HG03571 (cell line): ENCODE results near the gene UGT2B7.
"Not testable (repeated sequence)": the region's sequence is repeated elsewhere in the genome, so short reads cannot be mapped to it uniquely, and the experiment has no call there.

Experiments used
- ATAC-seq: cut with Tn5 transposase; IDR thresholded peaks from one replicate; pipeline ENCODE4 v1.9.1; 2021; ENCODE audit not compliant: unreplicated experiment

Gene UGT2B7

DNA sequence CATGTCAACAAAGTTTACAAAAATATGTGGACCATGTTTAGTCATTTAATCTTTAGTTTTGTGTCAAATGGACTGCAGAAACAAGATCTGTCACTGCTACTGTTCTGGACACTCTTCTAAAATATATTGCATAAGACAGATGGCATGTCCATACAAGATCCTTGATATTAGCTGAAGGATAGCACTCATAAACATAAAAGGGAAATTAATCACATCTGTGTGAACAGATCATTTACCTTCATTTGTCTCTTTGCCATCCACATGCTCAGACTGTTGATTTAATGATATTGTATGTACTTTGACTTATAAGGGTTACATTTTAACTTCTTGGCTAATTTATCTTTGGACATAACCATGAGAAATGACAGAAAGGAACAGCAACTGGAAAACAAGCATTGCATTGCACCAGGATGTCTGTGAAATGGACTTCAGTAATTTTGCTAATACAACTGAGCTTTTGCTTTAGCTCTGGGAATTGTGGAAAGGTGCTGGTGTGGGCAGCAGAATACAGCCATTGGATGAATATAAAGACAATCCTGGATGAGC, at the start of gene UGT2B7:
UGT2B7 (plus strand) TSS at position 364 of the 546 bp plus-strand sequence; CDS start at position 411, 47 bp downstream.
- ATAC-seq = no peak

DNA sequence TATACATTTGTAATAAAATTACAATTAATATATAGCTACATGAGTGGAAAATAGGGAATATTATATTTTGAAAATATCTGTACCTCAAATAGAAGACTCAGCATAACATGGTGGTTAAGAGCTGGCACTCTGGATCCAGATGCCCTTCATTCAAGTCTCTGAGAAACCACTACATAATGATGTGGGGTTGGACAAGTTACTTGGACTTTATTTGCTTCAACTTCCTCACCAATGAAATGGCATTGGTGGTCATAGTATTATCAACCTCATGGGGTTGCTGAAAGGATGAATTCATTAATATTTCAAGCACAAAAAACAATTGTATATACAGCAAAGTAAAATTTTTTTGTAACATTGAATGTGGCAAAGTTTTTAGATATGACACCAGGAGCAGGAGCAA, 46.4 kb upstream of the UGT2B7 start:
- no peak for ATAC-seq

DNA sequence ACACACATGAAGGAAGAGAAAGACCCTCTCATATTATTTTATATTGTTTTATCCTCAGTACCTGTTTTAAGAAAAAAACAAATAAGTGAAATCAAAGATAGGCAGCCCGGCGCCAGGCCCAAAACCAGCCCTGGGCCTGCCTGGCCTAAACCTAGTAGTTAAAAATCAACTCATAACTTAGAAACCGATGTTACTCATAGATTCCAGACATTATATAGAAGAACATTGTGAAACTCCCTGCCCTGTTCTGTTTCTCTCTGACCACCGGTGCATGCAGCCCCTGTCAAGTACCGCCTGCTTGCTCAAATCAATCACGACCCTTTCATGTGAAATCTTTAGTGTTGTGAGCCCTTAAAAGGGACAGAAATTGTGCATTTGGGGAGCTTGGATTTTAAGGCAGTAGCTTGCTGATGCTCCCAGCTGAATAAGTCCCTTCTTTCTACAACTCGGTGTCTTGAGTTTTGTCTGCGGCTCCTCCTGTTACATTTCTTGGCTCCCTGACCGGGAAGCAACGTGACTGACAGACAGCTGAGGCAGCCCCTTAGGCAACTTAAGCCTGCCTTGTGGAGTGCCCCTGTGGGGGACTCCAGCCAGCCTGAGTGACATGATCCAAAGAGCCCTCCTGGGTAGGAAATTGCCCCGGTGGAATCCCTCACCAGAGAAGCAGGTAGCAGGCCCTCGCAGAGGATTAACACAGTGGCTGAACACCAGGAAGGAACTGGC, 45.3 kb upstream of the UGT2B7 start:
- not testable (repeated sequence) for ATAC-seq

DNA sequence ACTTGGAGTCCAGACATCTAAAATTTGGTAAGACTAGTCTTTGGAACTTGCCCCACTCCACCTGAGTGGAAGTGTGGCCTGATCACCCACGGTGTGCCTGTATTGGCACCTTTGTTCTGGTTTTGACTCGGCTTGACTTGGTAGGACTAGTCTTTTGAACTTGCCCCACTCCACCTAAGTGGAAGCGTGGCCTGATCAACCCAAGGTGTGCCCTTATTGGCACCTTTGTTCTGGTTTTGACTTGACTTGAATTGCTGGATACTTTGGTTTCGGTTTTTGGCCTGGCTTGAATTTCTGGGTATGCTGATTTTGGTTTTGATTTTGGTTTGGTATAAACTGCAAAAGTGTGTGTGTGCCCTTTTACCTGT, 44.7 kb upstream of the UGT2B7 start:
- ATAC-seq = no peak

DNA sequence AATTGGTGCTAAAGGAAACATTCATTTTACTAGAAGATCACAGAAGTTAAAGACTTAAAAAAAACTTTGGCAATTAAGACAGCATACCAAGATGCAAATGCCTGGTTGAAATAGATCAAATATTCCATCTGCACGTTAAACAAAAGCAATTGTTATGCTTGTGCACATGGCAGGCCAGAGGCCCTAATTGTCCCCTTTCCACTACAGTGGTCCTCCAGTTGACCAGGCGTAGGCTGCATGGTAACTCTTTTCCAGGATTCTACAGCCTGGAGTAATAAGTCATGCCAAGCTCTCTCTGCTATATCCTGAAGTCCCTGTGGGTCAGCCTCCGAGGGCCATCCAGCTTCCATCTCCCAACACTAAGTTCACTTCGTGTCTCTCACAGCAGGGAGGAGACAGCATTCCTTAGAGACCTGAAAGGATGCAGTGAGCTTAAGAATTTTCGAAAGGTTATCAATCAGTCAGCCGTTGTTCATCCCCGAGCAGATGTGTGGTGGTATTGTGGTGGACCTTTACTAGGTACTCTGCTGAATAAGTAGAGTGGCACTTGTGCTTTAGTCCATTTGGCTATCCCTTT, 42.9 kb upstream of the UGT2B7 start:
- ATAC-seq = not testable (repeated sequence)

DNA sequence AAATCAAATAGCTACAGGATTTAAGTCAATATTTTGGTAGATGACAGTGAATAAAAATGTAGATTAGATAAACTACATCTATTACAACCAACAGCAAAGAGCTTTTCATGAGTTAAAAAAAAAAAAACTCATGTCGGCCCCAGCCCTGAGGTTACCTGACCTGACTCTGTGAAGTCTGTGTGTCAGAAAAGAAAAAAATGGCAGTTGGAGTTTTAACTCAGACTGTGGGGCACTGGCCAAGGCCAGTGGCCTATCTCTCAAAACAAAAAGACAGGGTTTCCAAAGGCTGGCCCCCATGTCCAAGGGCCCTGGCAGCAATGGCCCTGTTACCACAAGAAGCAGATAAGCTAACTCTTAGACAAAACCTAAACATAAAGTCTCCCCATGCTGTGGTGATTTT, 42.2 kb upstream of the UGT2B7 start:
- ATAC-seq = not testable (repeated sequence)

DNA sequence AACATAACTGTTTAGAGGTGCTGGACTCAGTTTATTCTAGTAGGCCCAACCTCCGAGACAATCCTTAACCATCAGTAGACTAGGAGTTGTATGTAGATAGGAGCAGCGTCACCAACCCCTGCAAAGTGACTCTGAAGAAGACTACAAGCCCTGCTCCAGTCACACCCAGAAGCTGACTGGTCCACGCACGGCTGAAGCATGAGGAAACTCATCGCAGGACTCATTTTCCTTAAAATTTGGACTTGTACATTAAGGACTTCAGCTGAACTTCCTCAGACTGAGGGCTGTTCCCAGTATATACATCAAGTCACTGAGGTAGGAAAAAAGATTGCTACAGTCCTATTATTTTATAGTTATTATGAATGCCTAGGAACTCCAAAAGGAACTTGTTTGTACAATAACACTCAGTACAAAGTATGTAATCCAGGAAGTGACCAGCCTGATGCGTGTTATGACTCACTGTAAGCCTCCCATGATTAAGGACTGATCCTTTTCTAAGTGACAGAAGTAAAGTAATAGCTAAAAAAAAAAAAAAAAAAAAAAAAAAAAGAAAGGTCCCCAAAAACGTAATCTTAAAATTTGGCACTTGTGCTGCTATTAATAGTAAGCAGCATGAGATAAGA, 41.6 kb upstream of the UGT2B7 start:
- no peak for ATAC-seq

DNA sequence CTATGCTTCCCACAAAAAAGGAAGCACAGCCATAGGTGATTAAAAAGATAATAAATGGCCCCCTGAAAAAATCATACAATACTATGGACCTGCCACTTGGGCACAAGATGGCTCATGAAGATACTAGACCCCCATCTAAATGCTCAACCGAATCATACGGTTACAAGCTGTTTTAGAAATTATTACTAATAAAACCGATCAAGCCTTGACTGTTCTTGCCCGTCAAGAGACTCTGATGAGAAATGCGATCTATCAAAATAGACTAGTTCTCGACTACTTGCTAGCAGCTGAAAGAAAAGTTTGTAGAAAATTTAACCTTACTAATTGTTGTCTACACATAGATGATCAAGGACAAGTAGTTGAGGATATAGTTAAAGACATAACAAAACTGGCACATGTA, 40.1 kb upstream of the UGT2B7 start:
- ATAC-seq = no peak

DNA sequence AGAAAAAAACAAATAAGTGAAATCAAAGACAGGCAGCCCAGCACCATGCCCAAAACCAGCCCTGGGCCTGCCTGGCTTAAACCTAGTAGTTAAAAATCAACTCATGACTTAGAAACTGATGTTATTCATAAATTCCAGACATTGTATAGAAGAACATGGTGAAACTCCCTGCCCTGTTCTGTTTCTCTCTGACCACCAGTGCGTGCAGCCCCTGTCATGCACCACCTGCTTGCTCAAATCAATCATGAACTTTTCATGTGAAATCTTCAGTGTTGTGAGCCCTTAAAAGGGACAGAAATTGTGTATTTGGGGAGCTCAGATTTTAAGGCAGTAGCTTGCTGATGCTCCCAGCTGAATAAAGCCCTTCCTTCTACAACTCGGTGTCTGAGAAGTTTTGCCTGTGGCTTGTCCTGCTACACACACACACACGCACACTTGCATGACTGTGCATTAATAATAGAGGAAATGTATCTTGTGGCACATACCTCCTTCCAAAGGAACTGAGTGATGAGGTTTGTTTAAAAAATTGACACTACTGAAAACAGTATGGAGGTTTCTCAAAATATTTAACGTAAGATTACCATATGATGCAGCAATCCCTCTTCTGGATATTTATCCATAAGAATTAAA, 39.2 kb upstream of the UGT2B7 start:
- no peak for ATAC-seq

DNA sequence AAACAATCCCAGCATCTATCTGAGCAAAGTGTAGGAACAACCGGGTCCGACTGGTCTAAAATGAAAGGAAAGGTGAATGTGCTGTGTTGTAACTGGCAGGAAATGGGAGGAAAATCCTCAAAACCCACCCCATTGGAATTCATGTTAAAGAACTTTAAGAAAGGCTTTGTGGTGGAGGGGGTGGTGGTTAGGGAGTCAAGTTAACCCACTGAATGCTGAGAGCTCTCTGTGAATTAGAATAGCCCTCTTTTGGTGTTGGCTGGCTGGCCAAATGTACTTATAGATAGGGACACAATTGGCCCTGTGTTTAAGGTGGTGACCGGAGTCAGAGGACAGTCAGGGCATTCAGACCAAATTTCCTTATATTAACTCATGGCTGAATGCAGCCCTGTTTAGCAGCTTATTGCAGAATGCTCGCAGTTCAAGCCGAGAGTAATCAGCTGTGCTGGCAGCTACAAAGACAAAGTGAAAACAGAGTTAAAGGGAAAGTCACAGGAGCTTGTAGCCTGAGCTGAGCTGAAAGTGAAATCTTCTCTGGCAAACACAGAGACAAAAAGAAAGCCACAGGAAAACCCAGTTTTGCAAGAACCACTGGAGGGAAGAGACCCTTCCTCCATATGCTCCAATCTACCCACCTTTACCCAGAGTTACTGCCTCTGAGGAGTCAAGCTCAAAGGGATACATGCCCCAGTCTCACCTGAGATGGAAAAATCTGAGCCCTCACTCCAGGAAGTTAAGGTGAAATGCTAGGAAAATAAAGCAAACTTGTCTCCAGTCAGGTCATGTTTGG, 38.5 kb upstream of the UGT2B7 start:
- peak; percentile 80 for ATAC-seq

DNA sequence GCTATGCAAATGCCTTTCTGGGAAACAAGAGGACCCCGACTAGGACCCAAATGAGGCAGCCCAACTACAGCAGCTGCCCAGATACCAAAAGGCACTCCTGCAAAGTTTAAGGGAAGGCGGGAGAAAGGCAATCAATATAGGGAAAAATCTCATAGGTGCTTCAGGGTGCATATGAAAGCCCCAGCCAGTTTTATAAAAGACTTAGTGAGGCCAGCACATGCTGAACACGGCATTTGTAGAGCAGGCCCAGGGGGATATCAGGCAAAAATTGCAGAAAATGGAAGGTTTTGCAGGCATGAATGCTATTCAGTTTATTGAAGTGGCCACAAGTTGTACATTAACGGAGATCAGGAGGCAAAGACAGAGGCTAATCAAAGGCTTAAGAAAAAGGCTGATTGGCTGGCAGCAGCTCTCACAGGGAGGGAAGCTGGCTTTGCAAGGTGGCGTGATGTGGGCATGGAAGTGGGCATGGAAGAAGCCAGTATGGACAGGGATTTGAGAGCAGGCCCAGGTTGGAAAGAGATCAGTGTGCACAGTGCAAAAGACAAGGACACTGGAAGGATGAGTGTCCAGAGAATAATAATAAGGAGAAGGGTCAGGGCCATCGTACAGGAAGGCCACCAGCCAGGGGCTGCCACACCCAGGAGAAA, 37.7 kb upstream of the UGT2B7 start:
- ATAC-seq = no peak

DNA sequence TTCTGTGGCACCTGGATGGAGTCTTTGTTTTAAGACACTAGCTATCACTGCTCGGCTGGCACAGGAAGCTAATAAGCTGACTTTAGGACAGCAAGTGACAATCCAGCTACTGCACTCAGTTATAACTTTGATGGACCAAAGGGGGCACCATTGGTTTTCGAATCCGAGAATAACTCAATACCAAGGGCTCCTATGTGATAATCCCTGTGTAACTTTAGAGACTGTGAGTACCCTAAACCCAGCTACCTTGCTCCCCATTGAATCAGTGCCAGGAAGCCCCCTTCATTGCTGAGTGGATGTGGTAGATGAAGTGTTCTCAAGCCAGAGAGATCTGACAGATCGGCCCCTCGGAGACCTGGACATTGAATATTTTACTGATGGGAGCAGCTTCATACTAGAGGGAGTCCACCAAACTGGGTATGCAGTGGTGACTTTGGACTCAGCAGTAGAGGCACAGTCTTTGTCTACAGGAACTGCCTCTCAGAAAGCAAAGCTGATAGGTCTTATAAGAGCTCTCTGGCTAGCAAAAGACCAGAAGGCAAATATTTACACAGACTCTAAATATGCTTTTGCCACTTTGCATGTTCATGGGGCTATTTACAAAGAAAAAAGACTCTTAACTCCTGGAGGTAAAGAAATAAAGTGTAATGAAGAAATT, 35.5 kb upstream of the UGT2B7 start:
- no peak for ATAC-seq

DNA sequence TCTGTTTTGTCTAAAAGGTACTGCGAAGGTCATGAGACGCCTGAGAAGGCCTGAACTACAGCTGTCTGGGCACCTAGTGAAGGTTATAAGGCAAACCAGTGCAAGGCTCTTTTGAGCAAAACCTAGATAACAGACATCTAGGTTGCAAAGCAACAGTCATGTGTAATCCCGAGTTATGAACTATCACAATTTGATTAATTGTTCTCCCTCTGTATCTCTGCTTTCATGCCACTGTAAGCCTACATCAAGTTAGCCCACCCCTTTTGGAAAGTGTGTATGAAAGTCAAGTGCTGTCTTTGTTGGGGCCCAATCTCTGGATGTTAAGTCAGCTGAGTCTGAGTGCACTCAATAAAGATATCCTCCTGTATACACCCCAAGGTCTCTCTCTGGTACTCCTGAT, 31.9 kb upstream of the UGT2B7 start:
- ATAC-seq = no peak

DNA sequence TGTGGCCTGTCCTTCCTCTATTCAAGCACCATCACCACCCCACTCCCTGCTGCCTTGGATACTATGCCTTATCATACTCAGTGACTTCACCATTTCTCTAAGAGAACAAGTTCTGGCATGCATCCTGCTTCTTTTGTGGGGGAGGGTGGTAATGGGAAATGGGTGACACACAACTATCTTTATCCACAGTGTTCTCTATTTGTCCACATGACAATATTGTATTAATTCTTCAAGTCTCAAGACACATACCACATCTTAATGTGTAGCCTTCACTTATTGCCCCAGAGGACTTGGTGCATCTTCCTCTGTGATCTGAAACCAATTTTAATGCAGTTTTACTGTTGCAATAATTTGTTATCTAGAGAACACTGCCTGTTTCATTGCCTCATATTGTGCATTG, 29.3 kb upstream of the UGT2B7 start:
- no peak for ATAC-seq

DNA sequence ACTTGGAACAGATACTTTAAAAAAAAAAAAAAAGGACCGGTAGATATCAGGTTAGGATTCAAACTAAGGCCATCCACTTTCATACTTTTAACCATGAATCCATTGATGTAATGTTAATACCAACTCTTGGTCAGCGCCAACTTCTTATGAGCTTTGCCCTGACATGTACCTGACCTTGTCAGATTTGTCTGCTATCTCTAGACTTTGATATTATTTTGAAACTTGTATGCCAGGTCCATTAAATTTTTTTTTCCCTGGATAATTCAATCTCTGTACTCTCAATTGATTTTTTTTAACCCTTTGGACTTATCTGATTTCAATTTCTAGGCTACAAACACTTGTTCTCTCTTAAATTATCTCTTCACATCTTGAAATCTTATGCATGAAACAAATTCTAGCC, 27.2 kb upstream of the UGT2B7 start:
- ATAC-seq = no peak

DNA sequence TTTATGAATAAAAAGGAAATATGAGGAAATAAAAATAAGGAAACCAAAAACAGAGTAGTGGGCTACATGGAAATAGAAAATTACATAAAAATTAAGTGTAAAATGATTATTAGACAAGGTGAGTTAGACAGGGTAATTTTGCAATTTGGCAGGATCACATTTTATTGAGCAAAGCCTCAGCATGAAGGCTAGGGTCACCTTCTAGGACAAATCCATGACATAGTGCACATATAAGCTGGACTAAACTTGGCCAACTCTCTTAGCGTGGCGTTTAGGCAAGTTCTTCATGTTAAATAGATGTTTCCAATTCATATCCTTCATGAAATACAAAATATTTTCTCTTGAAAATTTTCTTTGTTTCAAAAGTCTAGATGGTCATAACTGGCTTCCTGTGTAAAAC, 25.7 kb upstream of the UGT2B7 start:
- no peak for ATAC-seq

DNA sequence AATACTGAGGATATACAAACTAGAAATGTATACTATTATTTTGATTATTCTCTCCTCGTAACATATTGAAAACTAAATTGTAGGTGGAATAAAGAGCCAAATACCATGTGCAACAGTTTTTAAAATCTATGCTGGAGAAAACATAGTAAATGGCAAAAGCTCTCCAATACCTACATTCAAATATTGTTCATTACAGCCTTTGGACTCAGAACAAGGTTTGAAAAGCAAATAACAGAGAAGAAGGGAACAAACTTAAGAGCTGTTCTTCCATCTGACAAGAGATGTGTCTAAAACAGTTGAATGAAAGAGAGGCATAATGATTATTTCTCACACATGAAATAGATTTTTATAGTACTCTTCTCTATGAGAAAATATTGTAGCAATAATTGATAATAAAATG, 25.0 kb upstream of the UGT2B7 start:
- no peak for ATAC-seq

DNA sequence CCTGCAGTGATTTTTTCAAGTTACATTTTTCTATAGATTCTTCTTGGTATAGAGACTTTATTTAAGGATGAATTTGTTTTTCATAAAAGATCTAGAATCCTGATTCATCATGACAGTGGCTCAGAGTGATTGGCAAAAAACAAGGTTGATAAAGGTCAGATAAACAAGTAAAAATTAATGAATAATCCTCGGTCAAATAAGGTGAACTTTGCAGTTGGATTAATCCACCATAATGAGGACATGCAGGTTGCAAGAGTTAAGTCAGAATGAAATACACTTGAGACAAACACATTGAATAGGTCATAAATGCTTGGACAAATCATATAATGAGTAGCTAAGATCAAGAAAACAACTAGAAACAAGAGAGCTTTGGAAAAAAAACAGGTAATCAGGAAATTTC, 22.9 kb upstream of the UGT2B7 start:
- ATAC-seq = no peak

DNA sequence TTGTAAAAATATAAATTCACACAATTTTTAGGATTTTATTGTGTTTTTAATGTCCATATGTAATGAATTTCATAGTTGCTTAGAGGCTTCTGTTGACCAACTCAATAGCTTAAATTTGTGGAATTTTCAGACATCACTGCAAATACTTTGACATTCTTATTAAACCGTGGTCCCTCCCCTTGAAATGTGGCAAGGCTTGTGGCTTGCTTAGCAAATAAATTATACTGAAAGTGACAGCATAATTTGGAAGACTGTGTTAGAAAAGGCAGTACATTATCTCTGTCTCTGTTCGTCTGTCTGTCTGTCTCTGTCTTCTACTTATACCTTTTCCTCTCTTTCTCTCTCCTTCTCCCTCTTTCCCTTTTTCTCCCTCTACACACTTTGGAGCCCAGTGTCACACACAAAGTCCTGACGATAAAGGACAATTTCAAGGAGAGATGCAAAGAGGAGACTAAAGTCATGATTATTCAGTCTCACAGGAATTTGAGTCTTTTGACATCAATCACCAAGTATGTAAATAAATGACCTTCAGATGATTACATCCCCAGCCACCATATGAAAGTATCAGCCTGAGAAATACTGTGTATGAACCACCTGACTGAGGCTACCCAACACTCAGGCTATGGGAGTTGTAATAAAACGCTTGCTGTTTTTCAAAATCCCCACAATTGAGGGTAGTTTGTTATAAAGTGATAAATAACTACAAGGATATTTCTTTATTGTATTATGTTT, 21.0 kb upstream of the UGT2B7 start:
- no peak for ATAC-seq
